ENCODE results near the gene HOXC4. TPM values are rescaled to one million over a fixed set of nuclear protein-coding genes. Genes with fewer than 3 reads are reported as not detected.
"Not testable (repeated sequence)": the region's sequence is repeated elsewhere in the genome, so short reads cannot be mapped to it uniquely, and the experiment has no call there.

Gene HOXC4
- polyA plus RNA-seq, 12 donors, result 4.2 to 25.6 (median 9.1) TPM; not detected in 2

GRCh38 chr12:54053003-54053750 lies 458 bp upstream of the HOXC4 start:
- no peak for DNase-seq

GRCh38 chr12:54054742-54055194 lies 1.1 kb downstream of the HOXC4 start:
- no peak for DNase-seq

- no peak for DNase-seq
Observed at GRCh38 chr12:54055552-54055951, 1.9 kb downstream of the HOXC4 start.

- no peak for DNase-seq
Observed at GRCh38 chr12:54056110-54056509, 2.5 kb downstream of the HOXC4 start.

GRCh38 chr12:54058128-54058768 lies 4.6 kb downstream of the HOXC4 start:
- no peak for DNase-seq

GRCh38 chr12:54059668-54060067 lies 6.0 kb downstream of the HOXC4 start:
- DNase-seq, result no peak

- DNase-seq, result no peak
Observed at GRCh38 chr12:54060174-54060974, 6.7 kb downstream of the HOXC4 start.

- DNase-seq, result no peak
Observed at GRCh38 chr12:54060975-54061778, 7.5 kb downstream of the HOXC4 start.

GRCh38 chr12:54065677-54066076 lies 12.0 kb downstream of the HOXC4 start:
- no peak for DNase-seq

- no peak for DNase-seq
Observed at GRCh38 chr12:54066408-54066807, 12.8 kb downstream of the HOXC4 start.

GRCh38 chr12:54068418-54069070 lies 14.9 kb downstream of the HOXC4 start:
- no peak for DNase-seq

GRCh38 chr12:54071942-54072341 lies 18.3 kb downstream of the HOXC4 start:
- DNase-seq, result no peak

- no peak for DNase-seq
Observed at GRCh38 chr12:54074308-54074707, 20.7 kb downstream of the HOXC4 start.

GRCh38 chr12:54075409-54075808 lies 21.8 kb downstream of the HOXC4 start:
- no peak for DNase-seq

GRCh38 chr12:54075974-54076373 lies 22.3 kb downstream of the HOXC4 start:
- DNase-seq, result no peak

GRCh38 chr12:54077843-54078242 lies 24.2 kb downstream of the HOXC4 start:
- DNase-seq, result not testable (repeated sequence)

GRCh38 chr12:54079115-54079514 lies 25.5 kb downstream of the HOXC4 start:
- not testable (repeated sequence) for DNase-seq

GRCh38 chr12:54080008-54080924 lies 26.6 kb downstream of the HOXC4 start:
- DNase-seq, result not testable (repeated sequence)

- DNase-seq, result not testable (repeated sequence)
Observed at GRCh38 chr12:54081053-54081514, 27.4 kb downstream of the HOXC4 start.
